Activated CD8-positive, alpha-beta memory T cell treated with anti-CD3 and anti-CD28 coated beads for 24 hours (primary cell): ENCODE data around the gene EFEMP2.
A peak's percentile ranks its signal among the peaks of the same experiment; 100 is the strongest.

ENCODE experiments used
- DNase-seq: peaks from one replicate; pipeline ENCODE4 v3.0.0-alpha.2; 2020

EFEMP2 gene

GRCh38 chr11:65864706-65865471 is 7.7 kb downstream of the EFEMP2 start:
- no peak for DNase-seq

- DNase-seq = no peak
Observed at GRCh38 chr11:65863889-65864705, 8.5 kb downstream of the EFEMP2 start.

DNA sequence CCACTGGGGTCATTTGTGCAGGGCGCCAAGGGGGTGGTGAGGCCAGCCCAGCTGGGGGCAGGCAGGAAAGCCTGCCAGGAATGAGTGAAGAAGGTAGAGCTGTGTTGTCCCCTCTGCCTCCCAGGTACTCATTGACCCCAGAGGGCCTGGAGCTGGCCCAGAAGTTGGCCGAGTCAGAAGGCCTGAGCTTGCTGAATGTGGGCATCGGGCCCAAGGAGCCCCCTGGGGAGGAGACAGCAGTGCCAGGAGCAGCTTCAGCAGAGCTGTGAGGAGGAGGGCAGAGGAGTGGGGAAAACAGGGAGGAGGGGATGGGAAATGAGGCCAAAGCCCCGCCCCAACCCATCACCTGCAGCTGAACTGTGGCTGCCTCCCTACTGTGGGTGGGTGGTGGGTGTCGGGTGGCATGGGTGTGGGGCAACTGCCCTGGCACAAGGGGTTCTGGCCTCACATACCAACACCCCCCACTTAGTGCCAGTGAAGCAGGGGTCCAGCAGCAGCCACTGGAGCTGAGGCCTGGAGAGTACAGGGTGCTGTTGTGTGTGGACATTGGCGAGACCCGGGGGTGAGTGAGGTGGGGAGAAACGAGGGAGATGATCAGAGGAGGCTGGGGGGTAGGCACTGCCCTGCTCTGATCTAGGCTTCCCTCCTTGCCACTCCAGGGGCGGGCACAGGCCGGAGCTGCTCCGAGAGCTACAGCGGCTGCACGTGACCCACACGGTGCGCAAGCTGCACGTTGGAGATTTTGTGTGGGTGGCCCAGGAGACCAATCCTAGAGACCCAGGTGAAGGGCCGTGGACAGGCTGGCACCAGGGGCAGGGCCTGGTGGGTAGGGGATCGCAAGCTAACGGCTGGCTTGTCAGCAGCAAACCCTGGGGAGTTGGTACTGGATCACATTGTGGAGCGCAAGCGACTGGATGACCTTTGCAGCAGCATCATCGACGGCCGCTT is 9.4 kb downstream of the EFEMP2 start:
- DNase-seq = no peak

- DNase-seq = no peak
Observed at GRCh38 chr11:65862191-65862735, 10.3 kb downstream of the EFEMP2 start.

DNA sequence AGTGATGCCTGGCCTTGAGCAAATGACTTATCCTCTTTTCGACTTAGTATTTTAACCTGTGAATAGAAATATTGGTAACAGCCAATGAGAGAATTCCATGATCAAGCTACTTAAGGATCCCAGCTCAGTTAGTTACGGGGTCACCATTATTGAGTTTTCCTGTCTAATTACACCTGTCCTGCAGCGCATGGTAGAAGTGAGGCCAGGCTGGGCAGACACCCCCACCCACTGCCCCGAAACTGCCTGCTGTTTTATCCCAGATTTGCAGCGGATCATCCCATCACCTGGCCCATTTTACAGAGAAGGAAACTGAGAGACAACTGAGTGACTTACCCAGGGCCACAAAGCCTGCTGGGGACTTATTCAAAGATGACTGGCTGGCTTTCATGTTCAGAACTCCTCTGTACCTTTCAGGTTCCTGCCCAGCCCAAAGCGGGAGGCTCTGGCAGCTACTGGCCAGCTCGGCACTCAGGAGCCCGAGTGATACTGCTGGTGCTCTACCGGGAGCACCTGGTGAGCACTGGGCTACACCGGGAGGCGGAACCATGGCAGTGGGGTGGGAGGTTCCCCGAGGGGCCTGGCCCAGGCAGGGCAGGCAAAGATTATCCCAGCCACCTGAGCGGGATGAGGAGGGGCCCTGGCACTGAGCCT is 10.9 kb downstream of the EFEMP2 start:
- DNase-seq = no peak

DNA sequence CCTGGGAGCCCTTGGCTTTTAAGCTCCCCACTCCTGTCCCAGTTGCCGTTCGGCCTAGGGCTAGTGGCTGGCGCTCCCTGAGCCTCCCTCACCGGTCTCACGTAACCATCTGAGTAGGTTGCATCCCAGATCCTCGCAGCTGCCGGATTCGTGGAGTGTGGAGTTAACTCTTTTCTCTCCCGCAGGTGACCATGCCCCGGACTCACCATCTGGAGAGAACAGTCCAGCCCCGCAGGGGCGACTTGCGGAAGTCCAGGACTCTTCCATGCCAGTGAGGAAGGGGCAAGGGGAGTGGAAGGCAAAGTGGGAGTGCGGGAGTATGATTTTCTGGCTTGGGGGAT is 11.5 kb downstream of the EFEMP2 start:
- DNase-seq = no peak

GRCh38 chr11:65860278-65861164 is 12.1 kb downstream of the EFEMP2 start, which contains the start of gene MUS81:
Gene MUS81 (plus strand): TSS chr11:65860433. CDS start chr11:65860754, 321 bp downstream.
- peak; percentile 99 for DNase-seq

DNA sequence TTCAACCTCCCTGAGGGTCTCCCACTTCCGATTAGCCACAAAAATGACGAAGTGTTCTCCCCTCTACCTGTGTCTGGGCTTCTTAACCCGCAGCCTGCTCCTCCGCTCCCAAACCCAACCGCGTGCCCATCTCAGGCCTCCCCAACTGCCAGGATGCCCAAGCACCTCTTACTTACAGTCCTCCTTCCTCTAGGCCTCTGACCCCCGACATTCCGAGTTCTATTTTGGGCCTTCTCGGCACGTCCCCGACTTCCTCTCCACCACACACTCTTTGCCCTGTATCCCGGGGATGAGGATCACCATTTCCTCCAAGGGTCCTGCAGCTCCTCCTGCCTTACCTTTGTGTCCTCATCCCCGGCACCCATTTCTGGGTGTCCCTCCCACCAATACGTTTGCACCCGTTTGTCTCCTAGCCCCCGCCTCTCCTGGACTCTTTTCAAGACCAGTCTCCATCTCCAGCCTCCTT is 12.8 kb downstream of the EFEMP2 start:
- no peak for DNase-seq

DNA sequence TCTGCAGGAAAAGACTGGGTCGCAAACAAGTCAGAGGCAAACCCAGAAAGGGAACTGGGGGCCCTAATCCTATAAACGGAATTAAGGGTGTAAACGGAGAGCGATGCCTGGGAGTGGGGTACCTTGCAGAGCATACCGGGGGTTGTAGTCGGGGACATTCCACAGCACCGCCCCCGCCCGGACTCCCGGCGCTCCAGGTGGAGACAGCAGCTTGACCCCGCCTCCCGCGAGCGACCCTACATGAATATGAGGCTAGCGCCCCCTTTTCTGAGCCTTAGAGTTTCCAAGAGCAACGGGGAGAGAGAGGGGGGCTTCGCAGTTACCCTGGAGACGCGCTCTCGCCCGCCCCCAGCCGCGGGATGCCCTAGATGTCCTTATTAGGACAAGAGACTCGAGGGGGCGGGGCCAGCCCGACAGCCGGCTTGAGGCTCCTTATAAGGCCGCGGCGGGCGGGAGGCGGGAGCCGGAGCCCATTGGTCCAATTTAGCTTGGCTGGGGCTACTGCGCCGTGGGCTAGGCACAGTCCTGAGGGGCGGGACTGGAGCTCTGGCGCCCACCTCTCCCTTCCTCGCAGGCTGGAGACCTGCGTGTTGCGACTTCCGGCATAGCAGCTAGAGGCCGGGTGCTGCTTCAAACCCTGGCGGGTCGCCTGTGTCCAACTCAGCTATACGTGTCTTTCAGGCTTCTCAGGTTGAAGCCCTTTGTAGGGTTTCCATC is 13.3 kb downstream of the EFEMP2 start:
- DNase-seq = peak; percentile 98

DNA sequence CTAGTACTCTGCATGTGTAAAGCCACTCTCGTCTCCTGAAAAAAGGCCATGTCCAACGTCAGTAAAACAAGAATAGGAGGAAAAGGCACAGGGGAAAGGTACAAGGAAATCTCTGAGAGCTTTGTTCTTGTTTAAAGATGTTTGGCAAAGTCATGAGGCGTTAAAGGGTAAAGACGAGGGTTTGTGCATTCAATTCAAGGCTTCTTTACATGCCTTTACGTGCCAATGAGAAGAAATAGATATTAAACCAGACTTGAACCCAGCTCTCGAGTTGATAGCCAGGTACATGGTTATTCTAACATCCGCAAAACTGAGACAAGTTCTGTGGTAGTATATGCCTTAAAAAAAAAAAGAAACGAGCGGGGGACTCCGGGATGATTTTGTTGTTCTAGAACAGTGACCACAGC is 13.9 kb downstream of the EFEMP2 start:
- no peak for DNase-seq

GRCh38 chr11:65857853-65858680 is 14.5 kb downstream of the EFEMP2 start, which contains the start of gene CFL1:
Gene CFL1 (minus strand): TSS chr11:65858180. CDS start chr11:65858099, 81 bp downstream.
- DNase-seq = peak; percentile 97

GRCh38 chr11:65857500-65857852 is 15.1 kb downstream of the EFEMP2 start:
- no peak for DNase-seq

DNA sequence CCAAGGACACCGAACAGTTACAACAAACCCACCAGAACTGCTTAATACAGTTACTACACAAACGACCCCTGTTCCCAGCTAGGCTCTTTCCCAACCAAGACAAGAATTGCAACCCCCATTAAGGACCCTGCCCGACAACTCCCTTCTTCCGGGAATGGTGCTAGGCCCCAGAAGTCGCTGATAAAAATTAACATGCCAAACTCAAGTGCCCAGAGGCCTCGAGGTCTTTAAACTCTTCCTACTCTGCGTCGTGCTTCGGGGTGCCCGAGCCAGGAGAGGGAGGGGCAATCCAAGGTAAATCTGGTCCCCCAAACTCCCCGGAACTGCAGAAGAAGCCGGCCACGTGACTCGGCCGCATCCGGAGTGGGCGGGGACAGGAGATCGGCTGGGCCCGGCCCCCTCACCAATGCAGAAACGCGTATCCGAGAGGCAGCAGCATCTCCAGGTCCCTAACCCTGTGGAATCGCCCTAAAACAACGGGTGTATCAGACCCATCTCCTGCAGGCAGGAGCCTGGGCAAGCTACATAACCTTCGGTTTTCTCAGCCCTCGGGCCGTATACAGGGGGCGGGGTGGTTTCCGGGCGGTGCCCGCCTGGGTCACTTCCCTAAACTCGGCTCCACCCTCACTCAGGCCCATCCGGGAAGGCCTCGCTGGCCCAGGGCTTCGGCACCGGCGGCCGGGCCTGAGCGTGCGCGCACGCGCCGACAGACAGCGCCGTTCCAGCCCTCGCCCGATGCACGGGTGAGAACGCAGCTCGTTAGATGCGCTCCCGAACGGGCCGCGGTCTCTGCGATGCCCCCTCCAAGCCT is 15.7 kb downstream of the EFEMP2 start:
- peak; percentile 90 for DNase-seq

- DNase-seq = no peak
Observed at GRCh38 chr11:65855927-65856363, 16.7 kb downstream of the EFEMP2 start.

DNA sequence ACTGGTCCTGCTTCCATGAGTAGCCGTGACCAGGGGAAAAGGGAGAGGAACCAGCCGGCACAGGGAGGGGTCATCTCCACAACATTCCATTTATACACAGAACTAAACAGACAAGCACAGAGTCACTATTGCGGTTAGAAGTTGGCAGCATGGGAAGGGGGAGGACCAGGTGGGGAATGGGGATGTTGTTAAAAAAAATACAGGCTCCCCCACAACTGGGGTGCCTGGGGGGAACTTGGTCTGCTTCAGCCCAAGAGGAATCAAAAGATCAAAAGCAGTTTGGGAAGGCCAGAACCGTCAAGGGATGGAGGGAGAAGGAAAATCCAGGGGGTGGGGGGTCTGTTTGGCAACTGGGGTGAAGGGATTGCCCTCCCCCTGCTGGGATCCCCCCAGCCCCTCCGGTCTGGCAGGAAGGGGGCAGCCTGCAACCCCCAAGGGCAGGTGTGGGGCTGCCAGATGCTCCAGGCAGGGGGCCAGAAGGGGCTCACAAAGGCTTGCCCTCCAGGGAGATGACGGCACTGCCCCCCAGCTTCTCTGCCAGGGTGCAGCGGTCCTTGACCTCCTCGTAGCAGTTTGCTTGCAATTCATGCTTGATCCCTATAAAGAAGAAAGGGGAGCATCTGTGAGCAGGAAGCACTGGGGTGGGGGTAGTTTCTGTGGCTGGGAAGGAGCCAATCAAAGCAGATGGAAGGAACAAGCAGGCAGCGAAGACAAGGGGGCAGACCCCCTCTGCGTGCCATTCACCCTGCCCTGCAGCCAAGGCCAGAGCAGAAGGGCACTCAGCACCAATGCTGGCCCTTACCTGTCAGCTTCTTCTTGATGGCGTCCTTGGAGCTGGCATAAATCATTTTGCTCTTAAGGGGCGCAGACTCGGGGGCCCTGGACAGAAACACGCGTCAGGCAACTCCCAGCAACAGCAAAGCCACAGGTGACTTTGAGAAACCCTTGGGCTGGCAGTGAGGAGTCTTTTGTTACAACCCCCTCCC is 17.5 kb downstream of the EFEMP2 start:
- DNase-seq = no peak

- no peak for DNase-seq
Observed at GRCh38 chr11:65854161-65854592, 18.4 kb downstream of the EFEMP2 start.
